Aorta (tissue), 5 donors: Measurements from ENCODE around the gene P2RX6. TPM values are rescaled to one million over a fixed set of nuclear protein-coding genes. Genes with fewer than 3 reads are reported as not detected.
A peak's percentile ranks its signal among the peaks of the same experiment; 100 is the strongest.
"Not testable (repeated sequence)": the region's sequence is repeated elsewhere in the genome, so short reads cannot be mapped to it uniquely, and the experiment has no call there.

Experiments used
- ATAC-seq: fragments of 200-7000 bp; cut with Tn5 transposase; one replicate; pipeline ENCODE4 v1.9.1; 2022; ENCODE audit warnings: moderate library complexity; ENCODE audit not compliant: low FRiP score
- DNase-seq, 2 donors: peaks; one replicate each; pipeline ENCODE4 v3.0.0-alpha.2; 2020
- H3K27ac ChIP-seq, 2 donors: one replicate each; pipeline ENCODE4 v1.5.1; 2013; ENCODE audit warnings: low read length in 2 of 2, mild to moderate bottlenecking in 2 of 2, moderate library complexity in 2 of 2, control low read depth in 1 of 2, inconsistent platforms in 1 of 2, low read depth in 1 of 2
- H3K27me3 ChIP-seq, 2 donors: one replicate each; pipeline ENCODE4 v1.6.1; 2013; ENCODE audit warnings: control low read depth in 1 of 2, low read length in 1 of 2, mild to moderate bottlenecking in 1 of 2, moderate library complexity in 1 of 2; ENCODE audit not compliant: insufficient read depth in 2 of 2, control insufficient read depth in 1 of 2
- H3K36me3 ChIP-seq, 2 donors: one replicate each; pipeline ENCODE4 v1.6.1; 2013; ENCODE audit warnings: control low read depth in 1 of 2, low read length in 1 of 2, mild to moderate bottlenecking in 1 of 2; ENCODE audit not compliant: insufficient read depth in 2 of 2, control insufficient read depth in 1 of 2
- H3K4me1 ChIP-seq, 2 donors: one replicate each; pipeline ENCODE4 v1.6.1; 2013; ENCODE audit warnings: low read length in 2 of 2, control low read depth in 1 of 2, mild to moderate bottlenecking in 1 of 2, moderate library complexity in 1 of 2; ENCODE audit not compliant: insufficient read depth in 2 of 2, control insufficient read depth in 1 of 2
- H3K4me3 ChIP-seq, 2 donors: one replicate each; pipeline ENCODE4 v1.5.1; 2013; ENCODE audit warnings: low read length in 2 of 2, control low read depth in 1 of 2, mild to moderate bottlenecking in 1 of 2
- H3K9me3 ChIP-seq: one replicate; pipeline ENCODE4 v1.6.1; 2013; ENCODE audit warnings: mild to moderate bottlenecking, low read length; ENCODE audit not compliant: control insufficient read depth
- WGBS, 2 donors: extraction: QIAGEN DNeasy Blood & Tissue Kit; methylation state at CpG; one replicate each; pipeline ENCODE4 v1.1.7; 2013; 5-methylcytosine and 5-hydroxymethylcytosine counted together
- intact Hi-C, 2 donors: fragments of 100-400 bp; cut with DNase I; formaldehyde crosslinking; loops; one replicate each; pipeline versions ENCODE4 v1.14.2 to v1.15.0; 2022
- polyA plus RNA-seq, 2 donors: library from polyadenylated mRNA; stranded (reverse); fragments of 200-250 nt; gene quantifications; one replicate each; pipeline ENCODE4 v1.2.3, GENCODE V29; 2013
- total RNA-seq, 2 donors: library from RNA; stranded (reverse); fragmentation: NEBNext Ultra II Directional; extraction: Animal tissue kit (Norgen Biotek cat#: 25700); gene quantifications; one replicate each; pipeline ENCODE4 v1.2.1, GENCODE V29; 2021
- donor health status: healthy with polysubstance abuse.
- donor health status: Bipolar disorder and iron deficiency.
- donor health status: DM: no; HTN: no; CAD: no.
- donor health status: DM: no; HTN: no; CAD: no.
- donor health status: DM: yes; HTN: yes; CAD: no.

P2RX6 gene
- total and polyA plus RNA-seq, 4 donors = 0.13 to 1.1 (median 0.49) TPM

DNA sequence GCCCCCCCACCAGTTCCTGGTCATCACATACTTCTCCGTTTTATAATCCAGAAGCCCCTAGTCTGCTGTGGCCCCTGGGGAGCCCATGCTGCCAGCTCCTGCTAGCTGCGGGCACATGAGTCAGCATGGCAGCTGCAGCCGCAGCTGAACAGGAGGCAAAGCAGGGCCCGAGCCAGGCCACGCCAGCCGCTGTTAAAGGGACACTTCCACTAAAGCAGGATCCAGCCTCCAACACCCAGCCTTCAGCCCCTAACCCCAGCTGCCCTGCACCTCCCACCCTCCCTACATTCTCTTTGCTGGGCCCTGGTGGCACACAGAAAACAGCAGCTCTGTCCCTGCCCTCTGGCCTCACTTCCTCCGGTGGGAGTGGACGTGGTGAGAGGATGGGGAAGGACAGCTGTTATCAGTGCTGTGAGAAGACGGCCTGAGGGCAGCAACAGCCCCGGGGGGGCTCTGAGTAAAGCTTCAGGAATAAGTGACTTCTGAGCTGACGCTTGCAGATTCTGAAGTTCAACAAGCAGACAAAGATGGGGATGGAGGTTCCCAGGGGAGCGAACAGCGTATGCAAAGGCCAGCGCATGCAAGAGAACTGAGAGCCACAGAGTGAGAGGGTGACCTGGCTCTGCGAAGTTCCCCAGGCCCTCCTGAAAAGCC, 30.1 kb downstream of the P2RX6 start:
- Histone ChIP-seq H3K36me3 (no peaks in the 10 kb centered on the region), H3K27ac (no peak overlapping the region), H3K27me3 (no peaks in the 10 kb centered on the region), H3K4me1 (no peaks in the 10 kb centered on the region), H3K4me3 (peak overlapping the region in 1 of 2 donors; percentile 3), H3K9me3 (no peaks in the 10 kb centered on the region)
- intact Hi-C loops = no loop called here
- ATAC-seq = peak; percentile 33
- 1 to 2% methylated on average over 15 of the region's 15 CpGs for WGBS, 2 donors
- peak; percentile 77 to 87 for DNase-seq

DNA sequence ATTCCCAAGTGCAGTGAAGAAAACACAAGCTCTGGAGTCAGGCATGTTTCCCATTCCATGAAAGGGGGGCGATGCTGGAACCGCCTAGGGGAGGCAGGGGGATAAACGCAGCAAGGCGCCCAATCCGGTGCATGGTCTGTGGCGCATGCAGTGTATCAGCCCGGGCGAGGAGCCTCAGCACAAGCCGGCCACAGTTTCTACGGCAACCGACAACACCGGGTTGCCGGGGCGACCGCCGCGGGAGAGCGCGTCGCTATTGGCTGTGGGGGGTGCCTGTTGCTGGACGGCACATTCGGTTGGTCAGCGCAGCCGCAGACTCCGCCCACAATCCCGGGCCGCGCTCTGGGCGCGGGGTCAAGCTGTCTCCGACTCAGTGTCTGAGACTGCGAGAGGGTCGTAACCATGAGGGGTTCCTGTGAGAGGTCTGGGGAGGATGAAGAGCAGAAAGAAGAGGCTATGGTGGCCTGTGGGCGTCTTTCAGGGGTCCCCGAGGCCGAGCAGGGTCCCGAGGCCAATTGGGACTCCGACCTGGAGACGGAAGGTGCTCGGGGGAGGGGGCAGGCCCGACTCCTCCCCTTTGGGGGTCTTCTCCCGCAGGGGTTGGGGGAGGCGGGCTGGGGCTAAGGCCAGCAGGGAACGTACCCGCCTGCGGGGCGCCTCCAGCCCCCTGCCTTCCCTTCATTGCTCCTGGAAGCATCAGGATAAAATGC, 30.8 kb downstream of the P2RX6 start, which contains the start of gene LRRC74B:
TSS of gene LRRC74B (plus strand) at position 362 of the 710 bp plus-strand sequence. CDS start at position 403, 41 bp downstream.
- 8 to 9% methylated on average over 44 to 47 of the region's 47 CpGs for WGBS, 2 donors
- peak; percentile 93 to 96 for DNase-seq
- Histone ChIP-seq H3K36me3 (no peaks in the 10 kb centered on the region), H3K27me3 (no peaks in the 10 kb centered on the region), H3K4me1 (no peaks in the 10 kb centered on the region), H3K27ac (no peak within 1 kb of the TSS), H3K9me3 (no peaks in the 10 kb centered on the region), H3K4me3 (peak within 1 kb of the TSS in 1 of 2 donors; percentile 3)
- intact Hi-C loops = no loop called here
- peak; percentile 94 for ATAC-seq

DNA sequence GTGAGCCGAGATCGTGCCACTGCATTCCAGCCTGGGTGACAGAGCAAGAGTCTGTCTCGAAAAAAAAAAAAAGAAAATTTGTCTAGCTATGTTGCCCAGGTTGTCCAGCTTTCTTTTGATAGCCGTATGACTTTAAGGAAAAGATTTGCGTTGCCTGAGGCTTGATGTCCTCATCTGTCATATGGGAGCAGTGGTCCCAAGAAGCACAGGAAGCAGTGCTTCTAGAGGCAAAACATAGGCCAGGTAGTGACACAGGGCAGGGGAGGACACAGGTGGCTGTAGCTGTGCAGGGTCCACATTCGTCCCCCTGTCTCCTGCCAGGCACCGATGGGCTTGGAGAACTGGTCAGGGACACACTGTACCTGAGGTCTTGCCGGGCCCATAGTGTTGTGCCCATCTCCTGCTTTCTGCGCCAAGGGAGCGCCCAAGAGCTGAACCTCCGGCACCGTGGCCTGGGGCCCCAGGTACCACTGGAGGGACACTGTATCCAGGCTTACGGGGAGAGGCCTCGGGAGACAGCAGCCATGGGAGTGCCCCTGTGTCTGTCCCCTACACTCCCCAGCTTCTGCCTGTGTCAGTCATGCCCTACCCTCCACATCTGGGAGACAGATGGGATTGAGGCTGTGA, 32.2 kb downstream of the P2RX6 start:
- Histone ChIP-seq H3K27ac (no peak overlapping the region), H3K9me3 (no peaks in the 10 kb centered on the region), H3K27me3 (no peaks in the 10 kb centered on the region), H3K4me3 (no peak overlapping the region), H3K36me3 (no peaks in the 10 kb centered on the region), H3K4me1 (no peaks in the 10 kb centered on the region)
- no peak for ATAC-seq
- 90 to 92% methylated on average over 14 of the region's 14 CpGs for WGBS, 2 donors
- intact Hi-C loops = no loop called here
- DNase-seq = peak in 1 of 2 donors; percentile 69

DNA sequence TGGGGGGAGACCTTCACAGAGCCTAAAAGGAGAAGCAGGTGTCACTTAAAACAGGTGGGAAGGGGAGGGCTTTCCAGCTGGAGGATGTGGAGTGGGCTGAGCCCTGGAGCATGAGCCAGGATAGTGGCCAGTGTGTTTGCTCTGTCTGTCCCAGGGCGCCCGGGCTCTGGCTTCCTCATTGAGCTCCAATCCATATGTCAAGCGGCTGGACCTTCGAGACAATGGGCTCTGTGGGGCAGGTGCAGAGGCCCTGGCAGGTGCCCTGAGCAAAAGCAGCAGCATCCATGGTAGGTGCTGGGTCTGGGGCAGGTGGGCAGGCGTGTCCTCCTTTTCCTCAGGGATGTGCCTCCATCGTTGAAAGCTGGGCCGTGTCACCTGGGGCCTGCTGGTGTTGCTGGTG, 32.8 kb downstream of the P2RX6 start:
- ATAC-seq = no peak
- no peak overlapping the region for H3K4me3 ChIP-seq
- H3K9me3 ChIP-seq = no peaks in the 10 kb centered on the region
- 91 to 94% methylated on average over 5 to 7 of the region's 7 CpGs for WGBS, 2 donors
- no peak overlapping the region for H3K27ac ChIP-seq
- H3K4me1 ChIP-seq = no peaks in the 10 kb centered on the region
- peak in 1 of 2 donors; percentile 69 for DNase-seq
- H3K36me3 ChIP-seq = no peaks in the 10 kb centered on the region
- intact Hi-C loops = no loop called here
- H3K27me3 ChIP-seq = no peaks in the 10 kb centered on the region

DNA sequence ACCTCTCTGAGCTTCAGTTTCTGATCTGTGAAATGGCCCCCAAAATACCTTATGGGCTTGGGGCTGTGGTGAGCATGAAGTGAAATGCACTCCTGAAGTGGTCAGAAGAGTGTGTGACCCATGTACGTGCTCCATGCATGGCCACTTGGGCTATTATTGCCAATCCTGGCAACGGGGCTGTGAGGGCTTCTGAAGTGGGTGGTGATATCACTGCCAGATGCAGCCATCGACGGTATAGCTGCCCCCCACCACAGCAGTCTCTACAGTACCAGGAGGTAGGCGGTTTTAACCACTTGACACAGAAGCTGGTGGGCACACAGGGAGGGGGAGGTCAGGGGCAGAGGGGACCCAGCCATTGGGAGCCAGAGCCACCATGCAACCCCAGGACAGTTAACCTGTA, 33.5 kb downstream of the P2RX6 start:
- WGBS, 2 donors = 84 to 88% methylated on average over 5 of the region's 5 CpGs
- H3K4me3 ChIP-seq, H3K36me3 ChIP-seq, DNase-seq, ATAC-seq, H3K27me3 ChIP-seq, H3K27ac ChIP-seq, H3K4me1 ChIP-seq, intact Hi-C loops, H3K9me3 ChIP-seq: not testable (repeated sequence)

DNA sequence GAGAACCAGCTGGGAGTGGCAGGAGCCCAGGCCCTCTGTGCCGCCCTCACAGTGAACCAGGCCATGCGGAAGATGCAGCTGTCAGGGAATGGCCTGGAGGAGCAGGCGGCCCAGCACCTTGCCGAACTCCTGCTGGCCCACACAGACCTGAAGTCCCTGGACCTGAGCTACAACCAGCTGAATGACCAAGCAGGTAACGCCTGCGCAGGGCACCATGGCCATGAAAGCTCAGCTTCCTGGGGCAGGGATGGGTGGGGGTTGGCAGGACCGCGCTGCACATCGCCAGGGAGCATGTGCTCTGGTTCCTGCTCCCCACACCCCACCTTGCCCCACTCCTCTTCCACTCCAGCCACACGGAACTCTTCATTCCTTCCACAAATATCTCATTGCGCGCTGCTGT, 34.0 kb downstream of the P2RX6 start:
- H3K4me1 ChIP-seq, DNase-seq, H3K4me3 ChIP-seq, H3K27me3 ChIP-seq, H3K36me3 ChIP-seq, ATAC-seq, H3K9me3 ChIP-seq, intact Hi-C loops, H3K27ac ChIP-seq: not testable (repeated sequence)
- WGBS, 2 donors = 92 to 95% methylated on average over 2 to 9 of the region's 12 CpGs

DNA sequence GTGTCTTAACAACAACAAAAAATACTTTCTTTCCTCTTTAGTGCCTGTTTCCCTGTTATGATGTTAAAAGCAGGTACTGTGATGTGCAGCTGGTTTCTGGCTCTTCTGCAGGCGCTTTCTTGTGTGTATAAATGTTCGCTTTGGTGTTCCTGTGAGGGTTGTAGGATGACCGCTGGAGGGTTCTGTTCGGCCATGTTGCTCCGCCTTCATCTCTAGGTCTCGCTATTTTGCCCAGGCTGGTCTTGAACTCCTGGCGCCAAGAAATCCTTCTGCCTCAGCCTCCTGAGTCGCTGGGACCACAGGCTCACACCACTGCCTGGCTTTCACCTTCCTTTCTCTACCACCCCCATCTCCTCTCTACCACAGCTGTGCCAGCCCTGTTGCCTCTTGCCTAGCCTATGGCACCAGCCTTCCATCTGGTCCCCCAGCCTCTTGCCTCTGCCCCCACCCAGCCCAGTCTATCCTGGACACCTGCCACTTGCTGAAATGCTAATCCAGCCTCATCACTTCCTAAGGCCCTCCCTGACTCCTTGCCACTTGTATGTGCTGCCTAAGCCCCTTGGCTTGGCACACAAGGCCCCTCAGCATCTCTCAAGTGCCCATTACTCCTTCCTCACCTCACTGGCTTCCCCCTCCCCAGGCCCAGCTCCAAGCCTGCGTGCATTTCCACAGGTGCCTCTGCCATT, 36.3 kb downstream of the P2RX6 start:
- no peaks in the 10 kb centered on the region for H3K36me3 ChIP-seq
- H3K4me3 ChIP-seq = no peak overlapping the region
- DNase-seq (no peak), ATAC-seq (no peak)
- 89 to 91% methylated on average over 9 of the region's 9 CpGs for whole genome bisulfite sequencing, 2 donors
- H3K27ac ChIP-seq = no peak overlapping the region
- no peaks in the 10 kb centered on the region for H3K9me3 ChIP-seq
- no peaks in the 10 kb centered on the region for H3K27me3 ChIP-seq
- no peaks in the 10 kb centered on the region for H3K4me1 ChIP-seq
- intact Hi-C loops = no loop called here

DNA sequence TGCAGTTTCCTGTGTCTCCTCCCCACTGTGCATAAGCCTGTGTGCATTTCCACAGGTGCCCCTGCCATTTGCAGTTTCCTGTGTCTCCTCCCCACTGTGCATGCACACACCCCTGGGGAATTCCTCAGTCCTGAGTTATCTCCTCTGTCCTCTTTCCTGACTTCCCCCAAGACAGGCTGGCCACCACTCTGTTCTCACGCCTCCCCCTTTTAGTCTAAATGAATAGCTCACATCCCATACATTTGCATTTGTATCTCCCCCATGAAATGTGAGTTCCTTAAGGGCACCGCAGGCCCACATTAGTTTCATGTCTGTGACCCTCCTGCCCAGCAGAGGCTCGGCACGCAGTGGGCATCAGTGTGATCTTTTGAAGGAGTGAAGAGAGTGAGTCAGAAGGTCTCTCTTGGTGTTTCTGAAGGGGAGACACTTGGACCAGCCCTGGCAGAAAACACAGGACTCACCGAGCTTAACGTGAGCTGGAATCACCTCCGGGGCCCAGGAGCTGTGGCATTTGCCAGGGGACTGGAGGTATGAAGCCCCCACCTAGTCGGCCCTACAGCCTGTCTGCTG, 37.0 kb downstream of the P2RX6 start:
- no peak overlapping the region for H3K27ac ChIP-seq
- no peak overlapping the region for H3K4me3 ChIP-seq
- intact Hi-C loops = no loop called here
- H3K36me3 ChIP-seq = no peaks in the 10 kb centered on the region
- DNase-seq (no peak), ATAC-seq (no peak)
- H3K9me3 ChIP-seq = no peaks in the 10 kb centered on the region
- no peaks in the 10 kb centered on the region for H3K27me3 ChIP-seq
- 61% methylated on average over 8 of the region's 8 CpGs for WGBS, 2 donors
- H3K4me1 ChIP-seq = no peaks in the 10 kb centered on the region
